ENCODE measurements around the gene PPP3CA.

The PPP3CA gene

DNA sequence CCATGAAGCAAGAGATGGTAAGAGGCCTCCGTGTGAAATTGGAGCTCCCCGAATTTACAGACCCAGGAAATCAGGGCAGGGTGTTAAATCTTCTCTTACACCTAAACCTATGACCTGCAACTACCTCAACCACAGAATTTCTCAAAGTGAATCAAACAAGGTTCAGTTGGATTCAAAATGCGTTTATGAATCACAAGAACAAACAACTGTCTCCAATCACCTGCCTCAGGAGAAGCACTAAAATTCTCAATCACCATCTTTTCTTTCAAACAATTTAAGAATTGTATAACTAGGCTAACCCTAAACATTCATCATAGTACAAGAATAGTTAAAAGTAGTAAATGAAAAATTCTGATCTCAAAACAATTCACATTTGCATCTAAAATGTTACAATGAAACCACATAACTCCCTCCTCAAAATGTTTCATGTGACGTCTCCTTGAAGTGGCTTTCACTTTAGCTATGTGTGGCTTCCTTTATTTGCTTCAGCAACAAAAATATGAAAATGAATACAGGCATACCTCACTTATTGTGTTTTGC lies 19.2 kb downstream of the PPP3CA start:
- H3K36me3 ChIP-seq (ENCODE audit: control insufficient read depth, insufficient read depth, low read length): no peaks in the 10 kb centered on the region
- H3K4me3 ChIP-seq (ENCODE audit: low read depth, low read length): no peak overlapping the region
- H3K9ac ChIP-seq (ENCODE audit: low read depth, low read length): no peak overlapping the region
- H3K9me3 ChIP-seq (ENCODE audit: control insufficient read depth, insufficient read depth, low read length): no peaks in the 10 kb centered on the region
- no peaks in the 10 kb centered on the region for H3K27me3 ChIP-seq (ENCODE audit: control insufficient read depth, insufficient read depth, low read length)
- peaks cover 31% of the 10 kb centered on the region for H3K4me1 ChIP-seq (ENCODE audit: control insufficient read depth, insufficient read depth, low read length)

DNA sequence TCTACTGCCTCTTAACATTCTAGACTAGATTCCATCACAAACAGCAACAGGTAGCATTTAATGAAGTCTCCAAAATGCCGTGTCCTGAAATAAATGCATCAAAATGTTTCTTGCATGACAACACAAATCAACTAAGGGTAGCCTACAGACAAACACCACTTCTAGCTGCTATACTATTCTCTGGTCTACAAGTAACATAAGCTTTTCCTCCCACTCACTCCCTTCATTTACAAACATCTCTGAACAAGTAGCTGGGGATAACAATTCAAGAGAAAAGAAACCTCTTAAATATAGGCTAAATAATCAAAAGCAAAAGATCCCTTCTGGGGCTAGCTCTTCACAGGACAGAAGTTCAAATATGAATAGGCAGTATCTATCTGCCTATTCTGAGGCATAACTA lies 20.8 kb downstream of the PPP3CA start:
- H3K4me3 ChIP-seq (ENCODE audit: low read depth, low read length): no peak overlapping the region
- H3K27me3 ChIP-seq (ENCODE audit: control insufficient read depth, insufficient read depth, low read length): no peaks in the 10 kb centered on the region
- no peak overlapping the region for H3K9ac ChIP-seq (ENCODE audit: low read depth, low read length)
- H3K9me3 ChIP-seq (ENCODE audit: control insufficient read depth, insufficient read depth, low read length): no peaks in the 10 kb centered on the region
- H3K4me1 ChIP-seq (ENCODE audit: control insufficient read depth, insufficient read depth, low read length): peaks cover 31% of the 10 kb centered on the region
- H3K36me3 ChIP-seq (ENCODE audit: control insufficient read depth, insufficient read depth, low read length): no peaks in the 10 kb centered on the region

DNA sequence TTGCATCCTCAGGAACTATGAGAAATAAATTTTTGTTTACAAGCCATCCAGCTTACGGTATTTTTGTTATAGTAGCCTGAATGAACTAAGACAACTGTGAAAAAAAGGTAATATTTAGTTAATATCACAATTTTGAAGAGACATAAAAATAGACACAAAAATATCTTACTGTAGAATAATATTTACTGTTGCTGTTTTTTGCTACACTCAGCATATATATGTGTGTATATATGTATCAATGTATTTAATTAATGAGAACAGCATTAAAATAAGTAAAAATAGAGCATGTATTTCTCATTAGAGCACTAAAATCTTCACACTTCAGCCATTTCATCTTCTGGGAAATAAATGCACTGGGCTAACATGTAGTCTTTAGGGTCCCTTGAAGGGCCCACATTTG lies 24.6 kb downstream of the PPP3CA start:
- Histone ChIP-seq H3K27me3 (ENCODE audit: control insufficient read depth, insufficient read depth, low read length) (no peaks in the 10 kb centered on the region), H3K9ac (ENCODE audit: low read depth, low read length) (no peak overlapping the region), H3K4me1 (ENCODE audit: control insufficient read depth, insufficient read depth, low read length) (peaks cover 27% of the 10 kb centered on the region), H3K9me3 (ENCODE audit: control insufficient read depth, insufficient read depth, low read length) (no peaks in the 10 kb centered on the region), H3K4me3 (ENCODE audit: low read depth, low read length) (no peak overlapping the region), H3K36me3 (ENCODE audit: control insufficient read depth, insufficient read depth, low read length) (no peaks in the 10 kb centered on the region)

DNA sequence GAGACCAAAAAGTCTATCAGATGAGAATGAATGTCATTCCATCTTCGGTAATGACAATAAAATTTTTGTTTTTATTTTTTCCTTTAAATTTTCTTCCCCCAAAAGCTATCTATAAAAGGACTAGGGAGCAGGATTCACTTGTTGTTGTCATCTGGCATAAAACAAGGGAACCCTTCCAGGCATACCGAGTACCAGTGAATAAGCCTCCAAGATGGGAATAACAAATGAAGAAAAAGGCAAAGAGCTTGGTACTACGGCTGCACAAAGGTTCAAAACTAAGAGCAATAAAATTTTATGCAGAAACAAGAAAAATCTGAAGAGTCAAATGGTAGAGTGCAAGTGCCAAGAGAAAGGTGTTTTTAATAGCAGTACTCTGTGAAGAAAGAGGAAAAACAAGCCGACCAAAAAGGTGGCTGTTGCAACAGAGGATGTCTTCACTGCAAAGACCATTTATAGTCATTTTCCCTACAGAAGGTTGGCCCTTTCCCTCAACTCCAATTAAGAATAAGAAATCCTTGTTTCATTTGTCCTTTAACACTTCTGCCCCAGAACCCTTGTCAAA lies 25.8 kb downstream of the PPP3CA start:
- Histone ChIP-seq H3K9me3 (ENCODE audit: control insufficient read depth, insufficient read depth, low read length) (no peaks in the 10 kb centered on the region), H3K4me3 (ENCODE audit: low read depth, low read length) (no peak overlapping the region), H3K36me3 (ENCODE audit: control insufficient read depth, insufficient read depth, low read length) (no peaks in the 10 kb centered on the region), H3K9ac (ENCODE audit: low read depth, low read length) (no peak overlapping the region), H3K27me3 (ENCODE audit: control insufficient read depth, insufficient read depth, low read length) (no peaks in the 10 kb centered on the region), H3K4me1 (ENCODE audit: control insufficient read depth, insufficient read depth, low read length) (peaks cover 18% of the 10 kb centered on the region)

DNA sequence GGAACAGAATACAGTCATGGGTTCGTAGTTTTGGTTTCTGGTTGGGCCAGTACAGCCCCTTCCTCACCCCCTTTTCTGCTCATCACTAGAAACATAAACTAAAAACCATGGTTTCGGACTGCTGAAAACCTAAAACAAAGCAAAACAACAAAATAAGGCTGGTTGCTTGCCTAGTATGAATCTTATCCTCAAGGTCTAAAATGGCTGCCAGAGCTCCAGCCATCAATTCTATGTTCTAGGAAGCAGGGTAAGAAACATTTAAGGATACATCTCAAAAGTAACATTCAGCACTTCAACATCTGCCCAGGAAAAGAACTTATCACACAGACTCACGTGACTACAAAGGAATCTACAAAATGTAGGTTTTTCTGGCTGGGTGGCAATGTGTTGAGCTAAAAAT lies 31.5 kb downstream of the PPP3CA start:
- no peaks in the 10 kb centered on the region for H3K36me3 ChIP-seq (ENCODE audit: control insufficient read depth, insufficient read depth, low read length)
- H3K9me3 ChIP-seq (ENCODE audit: control insufficient read depth, insufficient read depth, low read length): no peaks in the 10 kb centered on the region
- no peaks in the 10 kb centered on the region for H3K4me1 ChIP-seq (ENCODE audit: control insufficient read depth, insufficient read depth, low read length)
- no peaks in the 10 kb centered on the region for H3K27me3 ChIP-seq (ENCODE audit: control insufficient read depth, insufficient read depth, low read length)
- no peak overlapping the region for H3K4me3 ChIP-seq (ENCODE audit: low read depth, low read length)
- H3K9ac ChIP-seq (ENCODE audit: low read depth, low read length): no peak overlapping the region

DNA sequence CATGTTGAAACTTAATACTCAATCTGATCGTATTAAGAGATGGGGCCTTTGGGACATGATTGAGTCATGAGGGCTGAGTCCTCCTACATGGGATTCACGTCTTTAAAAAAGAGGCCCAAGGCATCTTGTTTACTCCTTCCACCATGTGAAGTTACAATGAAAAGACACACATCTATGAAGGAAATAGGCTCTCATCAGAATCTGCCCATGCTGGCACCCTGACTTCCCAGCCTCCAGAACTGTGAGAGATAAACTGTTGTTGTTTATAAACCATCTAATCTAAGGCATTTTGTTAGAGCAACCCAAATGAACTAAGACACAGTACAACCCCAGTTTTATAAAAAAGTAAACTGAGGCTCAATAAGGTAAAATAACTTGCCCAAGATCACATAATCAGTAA lies 32.3 kb downstream of the PPP3CA start:
- H3K4me1 ChIP-seq (ENCODE audit: control insufficient read depth, insufficient read depth, low read length): no peaks in the 10 kb centered on the region
- no peak overlapping the region for H3K4me3 ChIP-seq (ENCODE audit: low read depth, low read length)
- no peaks in the 10 kb centered on the region for H3K36me3 ChIP-seq (ENCODE audit: control insufficient read depth, insufficient read depth, low read length)
- no peaks in the 10 kb centered on the region for H3K9me3 ChIP-seq (ENCODE audit: control insufficient read depth, insufficient read depth, low read length)
- H3K9ac ChIP-seq (ENCODE audit: low read depth, low read length): no peak overlapping the region
- H3K27me3 ChIP-seq (ENCODE audit: control insufficient read depth, insufficient read depth, low read length): no peaks in the 10 kb centered on the region

DNA sequence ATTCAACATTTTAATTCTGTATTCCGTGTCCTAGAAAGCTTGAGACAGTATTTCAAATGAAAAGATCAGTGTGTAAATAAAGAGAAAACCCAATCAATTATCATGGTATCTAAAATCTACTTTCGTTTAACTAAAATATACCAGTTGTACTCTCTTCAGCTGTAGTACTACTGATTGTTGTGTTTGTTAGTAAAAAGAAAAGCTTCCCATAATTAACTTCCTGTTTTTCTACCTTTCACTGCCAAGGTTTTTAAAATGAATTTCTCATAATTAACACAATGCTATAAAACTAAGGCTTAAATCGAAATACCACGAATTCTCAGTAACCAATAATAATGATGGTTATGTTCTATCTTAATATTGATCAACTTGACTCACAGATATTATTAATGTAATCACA lies 37.4 kb downstream of the PPP3CA start:
- peaks cover 19% of the 10 kb centered on the region for H3K4me1 ChIP-seq (ENCODE audit: control insufficient read depth, insufficient read depth, low read length)
- no peaks in the 10 kb centered on the region for H3K36me3 ChIP-seq (ENCODE audit: control insufficient read depth, insufficient read depth, low read length)
- H3K9me3 ChIP-seq (ENCODE audit: control insufficient read depth, insufficient read depth, low read length): no peaks in the 10 kb centered on the region
- no peaks in the 10 kb centered on the region for H3K27me3 ChIP-seq (ENCODE audit: control insufficient read depth, insufficient read depth, low read length)
- no peak overlapping the region for H3K9ac ChIP-seq (ENCODE audit: low read depth, low read length)
- H3K4me3 ChIP-seq (ENCODE audit: low read depth, low read length): no peak overlapping the region

DNA sequence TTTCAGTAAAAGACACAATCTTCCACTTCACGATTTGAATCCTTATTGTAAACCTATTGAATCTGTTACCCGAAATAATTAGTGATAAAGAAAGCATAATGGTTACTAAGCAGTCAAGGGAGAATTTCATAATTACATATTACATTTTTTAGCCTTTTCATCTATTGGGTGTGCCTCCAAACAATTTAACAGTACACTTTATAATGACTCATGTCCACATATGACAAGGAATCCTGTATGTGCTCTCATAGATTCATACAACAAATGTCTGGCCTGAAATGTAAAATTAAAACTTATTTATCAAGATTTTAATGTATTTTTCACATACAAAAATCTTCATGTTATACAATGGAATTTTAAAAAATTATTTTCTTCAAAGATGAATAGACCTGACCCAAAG lies 39.4 kb downstream of the PPP3CA start:
- H3K4me1 ChIP-seq (ENCODE audit: control insufficient read depth, insufficient read depth, low read length): peaks cover 21% of the 10 kb centered on the region
- H3K36me3 ChIP-seq (ENCODE audit: control insufficient read depth, insufficient read depth, low read length): no peaks in the 10 kb centered on the region
- H3K9me3 ChIP-seq (ENCODE audit: control insufficient read depth, insufficient read depth, low read length): no peaks in the 10 kb centered on the region
- H3K27me3 ChIP-seq (ENCODE audit: control insufficient read depth, insufficient read depth, low read length): no peaks in the 10 kb centered on the region
- no peak overlapping the region for H3K4me3 ChIP-seq (ENCODE audit: low read depth, low read length)
- H3K9ac ChIP-seq (ENCODE audit: low read depth, low read length): no peak overlapping the region

DNA sequence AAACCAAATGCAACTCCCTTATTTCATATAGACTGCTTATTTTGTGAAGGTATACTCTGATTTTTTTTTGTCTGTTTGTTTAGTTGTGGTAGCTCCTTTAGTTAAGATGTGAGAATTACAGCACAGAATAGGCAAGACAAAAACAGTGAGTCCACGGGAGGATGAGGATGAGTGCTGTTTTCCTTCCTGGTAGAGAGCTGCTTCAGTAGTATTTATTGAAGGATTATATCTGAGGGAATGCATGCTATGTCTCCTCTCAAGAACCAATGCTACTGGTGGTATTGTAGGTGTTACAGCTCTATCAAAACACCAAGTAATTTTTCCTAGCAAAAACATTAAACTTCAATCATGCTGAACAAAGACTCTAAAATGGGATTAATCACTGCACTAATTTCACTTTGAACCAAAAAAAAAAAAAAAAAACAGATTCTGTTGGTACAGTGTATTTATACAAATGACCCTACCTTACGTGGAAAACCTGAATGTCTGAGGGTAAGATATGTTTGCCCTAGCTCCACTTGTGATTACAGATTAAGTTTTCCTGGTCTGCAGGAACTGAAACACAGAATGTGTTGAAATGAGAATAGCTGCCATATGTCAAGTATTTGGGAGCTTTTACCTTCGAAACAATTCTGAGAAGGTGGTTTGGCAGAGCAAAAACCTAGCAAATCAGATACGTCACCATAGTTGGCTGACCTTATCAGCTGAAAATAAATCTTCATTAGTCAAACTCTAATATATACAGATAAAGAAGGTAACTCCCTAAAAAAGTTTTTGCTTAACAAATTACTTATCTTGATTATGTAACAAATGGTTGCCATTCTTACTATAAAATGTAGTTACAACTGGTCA lies 40.3 kb downstream of the PPP3CA start:
- Histone ChIP-seq H3K4me3 (ENCODE audit: low read depth, low read length) (no peak overlapping the region), H3K27me3 (ENCODE audit: control insufficient read depth, insufficient read depth, low read length) (no peaks in the 10 kb centered on the region), H3K9me3 (ENCODE audit: control insufficient read depth, insufficient read depth, low read length) (no peaks in the 10 kb centered on the region), H3K4me1 (ENCODE audit: control insufficient read depth, insufficient read depth, low read length) (peaks cover 21% of the 10 kb centered on the region), H3K36me3 (ENCODE audit: control insufficient read depth, insufficient read depth, low read length) (no peaks in the 10 kb centered on the region), H3K9ac (ENCODE audit: low read depth, low read length) (no peak overlapping the region)

DNA sequence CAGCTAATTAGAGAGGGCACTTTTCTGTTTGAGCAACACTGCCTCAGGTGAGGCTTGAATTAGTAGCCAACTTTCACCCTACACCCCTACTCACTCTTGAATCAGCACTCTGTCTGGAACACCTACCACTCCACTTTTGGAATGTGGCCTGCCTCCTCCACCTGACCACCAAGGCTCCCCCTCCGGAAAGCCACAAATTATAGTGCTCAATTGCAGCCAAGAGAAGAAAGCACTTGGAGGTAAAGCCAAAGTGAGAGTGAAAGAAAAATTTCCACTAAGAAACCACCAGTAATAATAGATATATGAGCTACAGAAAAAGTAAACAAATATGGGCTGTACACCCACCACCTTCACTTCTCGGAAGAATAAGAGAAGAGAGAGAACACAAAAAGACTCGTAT lies 41.1 kb downstream of the PPP3CA start:
- no peaks in the 10 kb centered on the region for H3K27me3 ChIP-seq (ENCODE audit: control insufficient read depth, insufficient read depth, low read length)
- no peak overlapping the region for H3K4me3 ChIP-seq (ENCODE audit: low read depth, low read length)
- H3K4me1 ChIP-seq (ENCODE audit: control insufficient read depth, insufficient read depth, low read length): peaks cover 21% of the 10 kb centered on the region
- no peaks in the 10 kb centered on the region for H3K36me3 ChIP-seq (ENCODE audit: control insufficient read depth, insufficient read depth, low read length)
- H3K9ac ChIP-seq (ENCODE audit: low read depth, low read length): no peak overlapping the region
- H3K9me3 ChIP-seq (ENCODE audit: control insufficient read depth, insufficient read depth, low read length): no peaks in the 10 kb centered on the region

DNA sequence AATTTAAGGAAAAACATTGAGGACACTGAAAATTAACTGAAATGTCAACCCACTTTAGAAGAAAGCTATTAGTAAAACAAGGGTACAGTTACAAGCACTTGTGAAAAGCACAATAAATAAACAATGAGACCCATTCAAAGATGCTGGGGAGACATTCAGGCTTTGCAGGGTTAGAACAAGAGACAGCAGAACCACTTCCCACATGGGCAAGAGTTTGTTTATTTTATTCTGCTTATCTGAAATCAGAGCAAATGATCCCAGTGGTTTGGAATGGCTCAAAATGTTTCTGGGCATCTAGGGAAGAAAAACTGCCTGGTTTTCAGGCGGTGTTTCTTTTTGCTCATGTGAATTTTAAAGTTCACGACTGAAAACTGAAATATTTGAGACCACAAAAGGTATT lies 42.4 kb downstream of the PPP3CA start:
- H3K27me3 ChIP-seq (ENCODE audit: control insufficient read depth, insufficient read depth, low read length): no peaks in the 10 kb centered on the region
- no peaks in the 10 kb centered on the region for H3K36me3 ChIP-seq (ENCODE audit: control insufficient read depth, insufficient read depth, low read length)
- H3K4me1 ChIP-seq (ENCODE audit: control insufficient read depth, insufficient read depth, low read length): peaks cover 21% of the 10 kb centered on the region
- H3K4me3 ChIP-seq (ENCODE audit: low read depth, low read length): no peak overlapping the region
- H3K9me3 ChIP-seq (ENCODE audit: control insufficient read depth, insufficient read depth, low read length): no peaks in the 10 kb centered on the region
- H3K9ac ChIP-seq (ENCODE audit: low read depth, low read length): no peak overlapping the region

DNA sequence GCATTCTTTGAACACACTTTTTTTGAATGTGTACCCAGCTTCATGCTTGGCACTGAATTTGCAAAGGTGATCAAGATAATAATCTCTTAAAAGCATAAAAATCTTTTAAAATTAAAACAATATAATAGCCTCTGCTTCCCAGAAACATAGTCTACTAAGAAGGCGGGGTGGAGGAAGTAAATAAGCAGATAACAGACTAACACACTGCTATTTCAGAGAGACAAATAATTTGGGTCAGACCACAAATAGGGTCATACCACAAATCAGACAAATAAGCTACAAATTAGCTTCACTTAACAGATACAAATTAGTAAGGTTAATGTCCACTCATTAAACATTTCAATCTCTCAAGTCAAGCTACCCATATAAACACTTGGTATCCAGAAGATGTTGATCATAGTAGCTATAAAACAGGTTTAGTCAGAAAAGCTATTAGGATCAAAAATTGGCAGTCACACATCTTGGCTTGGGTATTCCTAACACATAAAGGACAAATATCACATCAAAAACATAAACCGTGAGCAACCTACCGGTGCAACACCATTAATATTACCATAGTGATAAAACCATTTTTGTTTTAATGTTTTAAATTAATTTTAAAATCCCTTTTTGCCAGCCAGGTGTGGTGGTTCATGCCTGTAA lies 47.3 kb downstream of the PPP3CA start:
- no peaks in the 10 kb centered on the region for H3K9me3 ChIP-seq (ENCODE audit: control insufficient read depth, insufficient read depth, low read length)
- H3K9ac ChIP-seq (ENCODE audit: low read depth, low read length): no peak overlapping the region
- no peaks in the 10 kb centered on the region for H3K27me3 ChIP-seq (ENCODE audit: control insufficient read depth, insufficient read depth, low read length)

More for the DNA sequence above, 47.3 kb downstream of the PPP3CA start:
- Histone ChIP-seq H3K36me3 (ENCODE audit: control insufficient read depth, insufficient read depth, low read length) (no peaks in the 10 kb centered on the region), H3K4me1 (ENCODE audit: control insufficient read depth, insufficient read depth, low read length) (peaks cover 3% of the 10 kb centered on the region), H3K4me3 (ENCODE audit: low read depth, low read length) (no peak overlapping the region)
